C4-2B (cell line): ENCODE measurements around the gene CATSPERB.

ENCODE experiments used
- ZFX ChIP-seq: fragments of 450-650 bp; IDR thresholded peaks from 2 replicates; pipeline ENCODE4 v1.6.1; 2017
- TF ChIP-seq, protein P1 (sequence below): fragments of 450-650 bp; conservative IDR thresholded peaks from 2 replicates; pipeline ENCODE4 v1.5.1; 2017; ENCODE audit warnings: mild to moderate bottlenecking

DNA sequence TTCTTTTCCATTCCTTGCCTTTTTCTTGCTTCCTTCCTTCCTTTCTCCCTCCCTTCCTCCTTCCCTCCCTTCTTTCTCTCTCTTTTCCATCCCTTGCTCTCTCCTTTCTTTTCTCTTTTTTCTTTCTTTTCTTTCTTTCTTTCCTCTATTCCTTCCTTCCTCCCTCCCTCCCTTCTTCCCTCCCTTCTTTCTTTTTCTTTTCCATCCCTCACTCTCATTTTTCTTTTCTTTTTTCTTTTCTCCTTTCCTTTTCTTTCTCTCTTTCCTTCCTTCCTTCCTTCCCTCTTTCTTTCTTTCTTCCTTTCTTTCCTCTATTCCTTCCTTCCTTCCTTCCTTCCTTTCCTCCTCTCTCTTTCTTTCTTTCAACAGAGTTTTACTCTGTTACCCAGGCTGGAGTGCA lies 186.7 kb downstream of the CATSPERB start:
- TF ChIP-seq ZFX: no peak
- TF ChIP-seq, protein P1, sequence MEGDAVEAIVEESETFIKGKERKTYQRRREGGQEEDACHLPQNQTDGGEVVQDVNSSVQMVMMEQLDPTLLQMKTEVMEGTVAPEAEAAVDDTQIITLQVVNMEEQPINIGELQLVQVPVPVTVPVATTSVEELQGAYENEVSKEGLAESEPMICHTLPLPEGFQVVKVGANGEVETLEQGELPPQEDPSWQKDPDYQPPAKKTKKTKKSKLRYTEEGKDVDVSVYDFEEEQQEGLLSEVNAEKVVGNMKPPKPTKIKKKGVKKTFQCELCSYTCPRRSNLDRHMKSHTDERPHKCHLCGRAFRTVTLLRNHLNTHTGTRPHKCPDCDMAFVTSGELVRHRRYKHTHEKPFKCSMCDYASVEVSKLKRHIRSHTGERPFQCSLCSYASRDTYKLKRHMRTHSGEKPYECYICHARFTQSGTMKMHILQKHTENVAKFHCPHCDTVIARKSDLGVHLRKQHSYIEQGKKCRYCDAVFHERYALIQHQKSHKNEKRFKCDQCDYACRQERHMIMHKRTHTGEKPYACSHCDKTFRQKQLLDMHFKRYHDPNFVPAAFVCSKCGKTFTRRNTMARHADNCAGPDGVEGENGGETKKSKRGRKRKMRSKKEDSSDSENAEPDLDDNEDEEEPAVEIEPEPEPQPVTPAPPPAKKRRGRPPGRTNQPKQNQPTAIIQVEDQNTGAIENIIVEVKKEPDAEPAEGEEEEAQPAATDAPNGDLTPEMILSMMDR: no peak
